BLaER1 treated with 17β-estradiol and CSF1 and Interleukin-3, amounts not matched to agents 10 nM and 100 nM (cell line): Measurements from ENCODE around the gene EPAS1.

ENCODE experiments used
- H3K27ac ChIP-seq, 11 experiments: shearing (Covaris generic); formaldehyde crosslinking; 2 replicates each; pipeline ENCODE4 v1.8.1; 2022
- H3K27me3 ChIP-seq, 11 experiments: shearing (Covaris generic); formaldehyde crosslinking; 2 replicates each; pipeline ENCODE4 v1.8.1; 2022
- H3K36me3 ChIP-seq, 11 experiments: shearing (Covaris generic); formaldehyde crosslinking; 2 replicates each; pipeline ENCODE4 v1.8.1; 2022
- H3K4me1 ChIP-seq, 10 experiments: shearing (Covaris generic); formaldehyde crosslinking; 2 replicates each; pipeline ENCODE4 v1.8.1; 2022
- H3K4me2 ChIP-seq, 11 experiments: shearing (Covaris generic); formaldehyde crosslinking; 2 replicates each; pipeline ENCODE4 v1.8.1; 2022
- H3K4me3 ChIP-seq, 10 experiments: shearing (Covaris generic); formaldehyde crosslinking; 2 replicates each; pipeline ENCODE4 v1.8.1; 2022
- H3K9ac ChIP-seq, 11 experiments: shearing (Covaris generic); formaldehyde crosslinking; 2 replicates each; pipeline ENCODE4 v1.8.1; 2022
- H3K9me3 ChIP-seq, 11 experiments: shearing (Covaris generic); formaldehyde crosslinking; replicated peaks in 1 of 11; 2 replicates each; pipeline ENCODE4 v1.8.1; 2022
- H4K20me1 ChIP-seq, 11 experiments: shearing (Covaris generic); formaldehyde crosslinking; 2 replicates each; pipeline ENCODE4 v1.8.1; 2022
- Cebpa-rat ChIP-seq, 11 experiments: shearing (Covaris generic); IDR thresholded peaks; 2 replicates each; pipeline ENCODE4 v1.8.1; 2022

EPAS1 gene

GRCh38 chr2:46375566-46376125, 78.4 kb downstream of the EPAS1 start:
- no peak overlapping the region for H3K9ac ChIP-seq
- H3K4me1 ChIP-seq, result peaks cover 0 to 18% (median 0%) of the 10 kb centered on the region in 10 experiments; a peak in 3 of 20 replicates
- H3K27ac ChIP-seq, result no peak overlapping the region
- no peak for TF ChIP-seq Cebpa-rat (IDR thresholded peaks at IDR 0.05)
- no peak overlapping the region for H3K4me3 ChIP-seq
- H3K4me2 ChIP-seq, result no peak overlapping the region
- peaks cover 0 to 100% (median 8%) of the 10 kb centered on the region in 11 experiments; a peak in 9 of 22 replicates for H3K36me3 ChIP-seq
- no peaks in the 10 kb centered on the region for H3K27me3 ChIP-seq
- H4K20me1 ChIP-seq, result no peaks in the 10 kb centered on the region; a peak in 1 of 22 replicates
- peaks cover 4 to 15% (median 9%) of the 10 kb centered on the region in 11 experiments; a peak in 15 of 22 replicates for H3K9me3 ChIP-seq

- Histone ChIP-seq H3K27ac (no peak overlapping the region), H3K9me3 (peaks cover 4 to 15% (median 9%) of the 10 kb centered on the region in 11 experiments; a peak in 15 of 22 replicates), H3K4me1 (peaks cover 0 to 18% (median 0%) of the 10 kb centered on the region in 10 experiments; a peak in 3 of 20 replicates), H4K20me1 (no peaks in the 10 kb centered on the region; a peak in 1 of 22 replicates), H3K4me2 (no peak overlapping the region), H3K9ac (no peak overlapping the region), H3K27me3 (no peaks in the 10 kb centered on the region), H3K4me3 (no peak overlapping the region), H3K36me3 (peaks cover 0 to 100% (median 7%) of the 10 kb centered on the region in 11 experiments; a peak in 9 of 22 replicates)
- no peak for TF ChIP-seq Cebpa-rat (IDR thresholded peaks at IDR 0.05)
Observed at GRCh38 chr2:46376586-46376985, 79.4 kb downstream of the EPAS1 start.

- peaks cover 0 to 99% (median 6%) of the 10 kb centered on the region in 11 experiments; a peak in 9 of 22 replicates for H3K36me3 ChIP-seq
- no peak overlapping the region for H3K4me3 ChIP-seq
- no peaks in the 10 kb centered on the region; a peak in 1 of 22 replicates for H4K20me1 ChIP-seq
- H3K4me2 ChIP-seq, result no peak overlapping the region
- H3K27me3 ChIP-seq, result no peaks in the 10 kb centered on the region
- no peak overlapping the region for H3K27ac ChIP-seq
- H3K4me1 ChIP-seq, result peaks cover 0 to 18% (median 1%) of the 10 kb centered on the region in 10 experiments; a peak in 7 of 20 replicates
- TF ChIP-seq Cebpa-rat (IDR thresholded peaks at IDR 0.05), result no peak
- peaks cover 4 to 15% (median 9%) of the 10 kb centered on the region in 11 experiments; a peak in 15 of 22 replicates for H3K9me3 ChIP-seq
- H3K9ac ChIP-seq, result no peak overlapping the region
Observed at GRCh38 chr2:46377101-46377581, 79.9 kb downstream of the EPAS1 start.

- Histone ChIP-seq H3K4me3 (no peak overlapping the region), H3K9me3 (peaks cover 2 to 14% (median 8%) of the 10 kb centered on the region in 11 experiments; a peak in 15 of 22 replicates), H3K36me3 (peaks cover 0 to 99% (median 6%) of the 10 kb centered on the region in 11 experiments; a peak in 9 of 22 replicates), H3K27me3 (no peaks in the 10 kb centered on the region), H3K4me1 (peaks cover 0 to 18% (median 3%) of the 10 kb centered on the region in 10 experiments; a peak in 7 of 20 replicates), H3K9ac (no peak overlapping the region), H3K27ac (no peak overlapping the region), H4K20me1 (no peaks in the 10 kb centered on the region; a peak in 1 of 22 replicates), H3K4me2 (peak overlapping the region in 1 of 11 experiments; percentile 53; a peak in 2 of 22 replicates)
- TF ChIP-seq Cebpa-rat (IDR thresholded peaks at IDR 0.05), result no peak
Observed at GRCh38 chr2:46377666-46378560, 80.7 kb downstream of the EPAS1 start.

GRCh38 chr2:46378616-46379015, 81.4 kb downstream of the EPAS1 start:
- Histone ChIP-seq H3K4me1 (peaks cover 0 to 18% (median 3%) of the 10 kb centered on the region in 10 experiments; a peak in 7 of 20 replicates), H3K27ac (no peak overlapping the region), H3K4me3 (no peak overlapping the region), H3K9me3 (peaks cover 0 to 7% (median under 1%) of the 10 kb centered on the region in 11 experiments; a peak in 10 of 22 replicates), H3K9ac (no peak overlapping the region), H3K4me2 (peak overlapping the region in 2 of 11 experiments; percentile 23 to 53; a peak in 3 of 22 replicates), H3K27me3 (no peaks in the 10 kb centered on the region), H4K20me1 (no peaks in the 10 kb centered on the region; a peak in 1 of 22 replicates), H3K36me3 (peaks cover 0 to 99% (median 3%) of the 10 kb centered on the region in 11 experiments; a peak in 9 of 22 replicates)
- TF ChIP-seq Cebpa-rat (IDR thresholded peaks at IDR 0.05), result no peak

- Histone ChIP-seq H3K9me3 (no peaks in the 10 kb centered on the region), H3K4me2 (peak overlapping the region in 2 of 11 experiments; percentile 20 to 23; a peak in 2 of 22 replicates), H3K4me3 (no peak overlapping the region), H3K27ac (no peak overlapping the region), H3K4me1 (peaks cover 0 to 18% (median 3%) of the 10 kb centered on the region in 10 experiments; a peak in 7 of 20 replicates), H3K27me3 (no peaks in the 10 kb centered on the region), H4K20me1 (no peaks in the 10 kb centered on the region), H3K9ac (no peak overlapping the region), H3K36me3 (peaks cover 0 to 99% (median 0%) of the 10 kb centered on the region in 11 experiments; a peak in 9 of 22 replicates)
- no peak for TF ChIP-seq Cebpa-rat (IDR thresholded peaks at IDR 0.05)
Observed at GRCh38 chr2:46379213-46380037, 82.2 kb downstream of the EPAS1 start.

GRCh38 chr2:46380038-46380940, 83.1 kb downstream of the EPAS1 start:
- Histone ChIP-seq H4K20me1 (no peaks in the 10 kb centered on the region), H3K27me3 (no peaks in the 10 kb centered on the region), H3K36me3 (peaks cover 0 to 99% (median 0%) of the 10 kb centered on the region in 11 experiments; a peak in 9 of 22 replicates), H3K4me3 (no peak overlapping the region), H3K4me2 (no peak overlapping the region), H3K9me3 (no peaks in the 10 kb centered on the region), H3K4me1 (peaks cover 0 to 20% (median 6%) of the 10 kb centered on the region in 10 experiments; a peak in 11 of 20 replicates), H3K27ac (no peak overlapping the region), H3K9ac (no peak overlapping the region)
- TF ChIP-seq Cebpa-rat (IDR thresholded peaks at IDR 0.05), result no peak
